ENCODE data around the gene PLXND1.

PLXND1 gene

DNA sequence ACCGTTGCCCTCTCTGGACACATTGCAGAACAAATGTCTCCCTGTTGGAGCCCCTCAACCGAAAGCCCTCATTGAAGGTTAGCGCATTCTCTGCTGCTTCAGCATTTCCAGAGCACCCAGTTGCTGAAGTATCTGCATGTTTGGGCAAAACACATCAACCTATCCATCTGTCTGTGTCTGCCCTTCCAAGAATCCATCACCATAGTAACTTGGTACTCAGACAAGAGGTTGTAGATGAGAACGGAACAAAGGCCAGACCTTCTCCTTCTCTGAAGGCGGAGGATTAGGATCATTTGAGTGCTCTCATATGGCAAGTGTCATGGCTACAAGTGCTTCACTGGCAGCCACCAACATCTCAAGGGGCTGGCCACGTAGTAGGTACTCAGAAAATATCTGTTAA, 101.1 kb downstream of the PLXND1 start:
- Histone ChIP-seq H3K4me3 (replicated peaks; ENCODE audit: insufficient read depth, low read length) (no peak overlapping the region), H3K27me3 (ENCODE audit: insufficient read depth, poor library complexity, severe bottlenecking) (no peaks in the 10 kb centered on the region), H3K27ac (replicated peaks) (no peak overlapping the region)
- TF ChIP-seq SPI1 (IDR thresholded peaks at IDR 0.05; ENCODE audit: borderline replicate concordance, low read depth) (no peak), POLR2AphosphoS5 (IDR thresholded peaks at IDR 0.05; ENCODE audit: low read depth) (no peak)
- no peak for DNase-seq (ENCODE audit: low read depth in 1 of 2, low spot score in 1 of 2)
